Activated CD4-positive, CD25-positive, alpha-beta regulatory T cell treated with anti-CD3 and anti-CD28 coated beads, Interleukin-2, amount 50 U/mL, for 24 hours (primary cell): ENCODE measurements around the gene ABCG1.
A peak's percentile ranks its signal among the peaks of the same experiment; 100 is the strongest.

Source experiments
- ATAC-seq, 2 donors: fragments of 150-1000 bp; cut with Tn5 transposase; one replicate each; pipeline ENCODE4 v1.10.0; 2021; ENCODE audit warnings: mild to moderate bottlenecking in 1 of 2, moderate library complexity in 1 of 2

The ABCG1 gene

DNA sequence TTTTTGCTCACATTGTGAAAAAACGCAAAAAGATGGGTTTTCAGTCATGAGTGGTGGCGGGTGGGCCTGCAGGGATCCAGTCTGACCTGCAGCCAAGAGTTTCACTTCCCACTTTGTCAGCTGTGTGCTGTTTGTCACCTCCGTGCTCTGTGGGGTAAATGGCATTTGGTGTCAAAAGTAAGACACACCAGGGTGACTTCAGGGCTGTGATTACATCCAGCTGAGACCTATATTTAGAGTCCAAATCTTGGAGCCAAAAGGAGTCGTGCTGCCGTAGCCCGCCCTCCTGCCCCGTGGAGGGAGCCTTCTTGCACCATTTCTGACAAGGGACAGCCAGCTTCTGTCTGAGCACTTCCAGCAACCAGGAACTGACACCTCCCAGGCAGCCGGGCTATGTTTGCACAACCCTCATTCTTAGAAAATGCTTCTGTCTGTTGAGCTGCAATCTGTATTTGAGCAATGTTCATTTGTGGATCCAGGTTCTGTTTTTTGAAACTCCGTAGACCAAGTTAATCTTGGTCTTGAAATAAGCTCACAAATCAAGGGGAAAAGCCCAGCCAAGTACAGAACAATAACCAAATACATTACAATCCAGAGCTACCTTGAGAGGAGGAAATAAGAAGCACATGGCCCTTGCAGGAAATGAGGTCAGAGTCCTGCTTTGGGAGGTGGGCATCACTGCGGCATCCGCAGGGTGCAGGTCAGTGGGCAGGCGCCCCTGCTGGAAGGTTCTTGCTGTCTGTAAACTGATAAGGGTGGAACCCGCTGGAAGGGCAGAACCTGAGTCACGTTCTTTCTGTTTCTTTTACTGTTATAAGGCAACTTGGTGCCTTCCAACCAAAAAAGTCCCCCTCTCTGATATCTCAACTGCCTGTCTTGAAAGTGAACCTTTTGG, 14.4 kb downstream of the ABCG1 start:
- peak; percentile 72 to 80 for ATAC-seq

GRCh38 chr21:42234041-42234440, 15.1 kb downstream of the ABCG1 start:
- no peak for ATAC-seq

DNA sequence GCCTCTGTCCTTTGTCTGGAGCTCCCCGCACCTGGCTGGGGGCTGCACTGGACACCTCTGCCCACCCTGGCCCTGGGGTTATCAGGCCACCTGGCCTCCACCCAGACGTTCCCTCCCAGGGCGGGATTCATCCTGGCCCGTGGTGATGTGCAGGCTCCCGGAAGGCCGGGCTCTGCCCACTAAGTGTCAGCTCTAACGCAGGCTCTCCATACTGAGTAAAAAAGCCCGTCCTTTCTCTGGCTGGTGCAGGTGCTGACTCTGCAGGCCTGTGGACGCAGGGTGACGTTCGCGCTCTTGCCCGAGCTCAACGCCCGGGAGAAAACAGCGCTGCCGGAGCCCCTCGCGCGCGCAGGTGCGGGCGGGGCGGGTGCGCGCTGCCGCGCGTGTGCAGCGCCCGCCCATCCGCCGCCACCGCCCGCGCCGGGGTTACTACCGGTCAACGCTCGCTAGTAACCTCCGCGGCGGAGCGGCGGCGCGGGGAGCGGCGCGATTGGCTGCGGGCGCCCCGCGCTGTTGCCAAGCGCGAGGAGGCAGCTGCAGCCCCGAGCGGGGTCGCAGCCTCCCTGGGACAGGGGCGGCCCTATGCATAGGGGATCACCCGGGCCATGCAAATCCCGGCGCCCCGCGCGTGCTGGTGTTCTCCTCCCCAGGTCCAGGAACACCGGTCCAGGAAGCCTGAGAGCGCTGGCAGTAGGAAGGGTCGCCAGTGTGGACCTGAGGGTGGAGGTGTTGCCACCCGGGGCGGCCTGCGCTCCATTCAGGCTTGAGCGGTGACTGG, 15.7 kb downstream of the ABCG1 start:
- ATAC-seq, result peak; percentile 51 to 53

DNA sequence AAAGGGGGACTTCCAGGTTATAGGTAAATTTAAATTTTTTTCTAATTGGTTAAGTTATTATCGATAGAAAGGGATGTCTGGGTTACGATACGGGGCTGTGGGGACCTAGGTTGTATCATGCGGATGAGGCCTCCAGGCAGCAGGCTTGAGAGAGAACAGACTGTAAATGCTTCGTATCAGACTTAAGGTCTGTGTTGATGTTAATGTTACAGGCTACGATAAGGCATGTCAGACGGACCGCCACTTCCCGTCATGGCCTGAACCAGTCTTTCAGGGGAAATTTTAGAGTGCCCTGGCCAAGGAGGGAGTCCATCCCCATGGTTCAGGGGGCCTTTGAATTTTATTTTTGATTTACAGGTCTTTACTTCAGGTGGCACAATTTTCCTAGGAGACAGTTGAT, 16.7 kb downstream of the ABCG1 start:
- ATAC-seq, result no peak

- ATAC-seq, result no peak
These were observed 17.1 kb downstream of the ABCG1 start for GRCh38 chr21:42236014-42236413.

GRCh38 chr21:42236693-42237092, 17.8 kb downstream of the ABCG1 start:
- ATAC-seq, result no peak

GRCh38 chr21:42237161-42237560, 18.2 kb downstream of the ABCG1 start:
- no peak for ATAC-seq

- ATAC-seq, result peak; percentile 13 to 14
These were observed 18.6 kb downstream of the ABCG1 start for GRCh38 chr21:42237577-42237976.

DNA sequence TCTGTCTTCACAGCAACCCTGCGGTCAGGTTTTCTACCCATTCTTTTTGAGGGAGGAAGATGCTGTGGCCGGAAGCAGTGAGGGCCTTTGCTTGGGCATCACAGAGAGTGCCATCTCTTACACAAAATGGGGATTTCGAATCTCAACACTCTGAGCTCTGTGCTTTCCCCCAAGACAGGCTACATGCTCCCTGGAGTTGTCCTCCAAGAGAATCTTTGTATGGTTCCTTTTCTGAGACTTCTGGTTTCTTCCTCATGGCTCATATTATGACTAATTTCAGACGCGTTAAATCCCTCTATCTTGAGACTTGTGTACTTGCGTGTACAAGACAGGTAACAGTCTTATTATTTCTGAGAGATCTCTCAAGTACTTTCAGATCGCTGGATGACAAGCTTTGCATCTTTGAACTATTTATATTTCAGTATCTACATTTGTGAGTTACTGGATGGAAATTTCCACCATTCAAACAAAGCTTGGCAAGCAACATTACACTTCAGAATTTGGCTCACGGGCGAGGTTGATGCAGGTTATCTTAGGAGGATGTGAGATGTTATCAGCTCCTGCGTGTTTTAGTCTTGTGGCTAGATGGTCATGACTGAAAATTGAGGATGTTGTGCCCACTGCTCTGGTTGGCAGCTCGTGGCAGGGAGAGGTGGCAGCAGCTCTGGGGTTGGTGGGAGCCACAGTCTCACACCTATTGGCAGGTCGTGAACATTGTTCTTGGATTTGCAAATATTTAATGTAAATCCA, 19.4 kb downstream of the ABCG1 start:
- peak; percentile 31 to 35 for ATAC-seq

DNA sequence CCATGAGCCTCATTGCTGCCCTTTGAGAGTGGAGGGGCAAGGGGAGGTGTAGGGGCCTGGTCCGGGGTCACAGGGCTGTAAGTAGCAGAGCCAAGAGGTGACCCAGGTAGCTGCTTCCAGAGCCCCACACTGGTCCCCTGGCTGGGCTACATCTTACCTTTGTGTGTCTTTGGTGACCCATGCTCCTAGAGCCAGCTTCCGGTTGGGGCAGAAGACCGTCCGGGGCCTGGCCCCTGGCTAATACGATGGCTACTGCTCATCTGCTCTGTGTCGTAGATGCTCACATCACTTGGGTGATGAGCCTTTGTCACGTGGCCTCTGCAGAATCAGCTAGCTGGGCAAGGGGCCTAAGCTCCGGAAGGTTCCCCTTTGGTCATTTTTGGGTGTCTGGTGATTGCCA, 20.6 kb downstream of the ABCG1 start:
- ATAC-seq, result no peak

DNA sequence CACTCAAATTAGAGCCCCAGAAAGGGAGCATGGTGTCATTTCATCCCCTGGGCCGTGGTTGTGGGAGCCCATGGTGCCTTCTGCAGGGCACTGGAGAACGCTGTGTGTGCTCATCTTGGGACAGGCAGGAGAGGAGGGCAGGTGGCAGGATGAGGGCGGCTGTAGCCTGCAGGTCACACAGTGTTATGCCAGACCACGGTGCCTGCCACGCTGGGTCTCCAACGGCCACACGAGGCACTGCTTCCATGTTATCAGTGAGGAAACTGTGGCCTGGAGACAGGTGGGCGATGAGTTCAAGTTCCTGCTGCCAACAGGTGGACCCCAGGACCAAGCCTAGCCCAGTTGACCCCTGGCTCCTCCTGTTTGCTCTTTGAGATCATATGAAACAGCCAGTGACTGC, 21.0 kb downstream of the ABCG1 start:
- ATAC-seq, result no peak

DNA sequence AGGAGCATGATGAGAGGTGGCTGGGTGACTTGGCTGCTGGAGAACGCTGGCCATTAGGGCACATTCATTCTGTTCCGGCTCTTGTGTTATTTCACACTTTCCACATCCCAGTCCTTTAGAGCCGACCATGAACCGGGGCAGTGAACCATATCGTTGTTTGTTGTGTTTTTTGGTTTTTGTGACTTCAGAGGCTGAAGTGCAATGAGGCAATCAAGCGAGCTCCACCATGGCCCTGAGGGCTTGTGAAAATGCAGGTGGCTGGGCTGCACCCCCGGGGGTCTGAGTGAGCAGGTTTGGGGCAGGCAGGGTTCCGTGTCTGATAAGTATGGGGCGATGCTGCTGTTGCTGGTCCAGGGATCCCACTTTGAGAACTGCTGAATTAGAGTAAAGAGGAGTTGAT, 23.7 kb downstream of the ABCG1 start:
- no peak for ATAC-seq

DNA sequence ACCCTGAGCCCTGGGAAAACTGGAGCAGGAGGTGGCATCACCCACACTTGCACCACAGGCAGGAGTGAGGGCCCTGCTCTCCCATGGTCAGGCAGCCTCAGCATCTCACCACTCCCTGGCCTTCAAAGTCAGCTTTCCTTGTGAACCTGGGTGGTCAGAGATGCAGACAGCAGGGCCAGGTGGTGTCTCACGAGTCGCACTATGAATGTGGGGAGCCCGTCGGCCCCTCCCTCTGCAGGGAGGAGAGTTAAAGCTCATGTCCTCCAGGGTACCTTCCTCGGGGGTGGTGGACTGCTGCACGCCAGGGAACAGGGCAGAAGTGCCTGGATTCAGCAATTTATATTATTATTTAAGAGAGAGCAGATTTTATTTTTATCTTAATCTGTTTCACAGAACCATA, 24.1 kb downstream of the ABCG1 start:
- ATAC-seq, result no peak

- no peak for ATAC-seq
These were observed 26.6 kb downstream of the ABCG1 start for GRCh38 chr21:42245331-42246193.

DNA sequence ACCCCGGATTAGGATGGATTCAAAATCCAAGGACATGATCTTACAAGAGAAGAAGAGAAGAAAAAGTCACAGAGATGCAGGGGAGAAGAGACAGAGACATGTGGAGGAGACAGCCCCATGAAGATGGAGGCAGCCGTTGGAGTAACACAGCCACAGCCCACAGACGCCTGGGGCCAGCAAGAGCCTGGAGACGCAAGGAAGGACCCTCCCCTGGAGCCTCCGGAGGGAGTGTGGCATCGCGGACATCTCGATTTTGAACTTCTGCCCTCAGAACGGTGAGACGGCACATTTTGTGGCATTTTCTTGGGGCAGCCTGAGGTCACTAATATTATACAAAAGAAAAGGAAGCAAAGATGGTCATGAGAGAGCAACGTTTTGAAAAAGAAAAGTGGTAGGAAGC, 28.8 kb downstream of the ABCG1 start:
- ATAC-seq, result no peak

DNA sequence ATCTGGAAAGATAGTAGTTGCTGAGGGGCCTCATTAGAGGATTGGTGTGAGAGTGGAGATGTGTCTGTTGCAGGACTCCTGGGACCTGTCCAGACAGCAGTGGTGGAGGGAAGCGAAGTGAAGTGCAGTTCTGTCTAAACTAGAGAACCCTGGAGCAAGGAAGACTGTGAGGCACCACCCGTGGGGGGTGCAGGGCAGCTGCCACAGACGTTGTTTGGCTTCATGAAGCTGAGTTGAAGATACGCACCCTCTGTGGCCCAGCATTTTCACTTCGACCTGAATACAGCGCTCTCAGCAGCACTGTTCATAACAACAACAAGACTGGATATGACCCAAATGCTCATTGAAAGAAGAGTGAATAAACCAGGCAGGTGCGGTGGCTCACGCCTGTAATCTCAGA, 29.3 kb downstream of the ABCG1 start:
- no peak for ATAC-seq

GRCh38 chr21:42248783-42249597, 30.1 kb downstream of the ABCG1 start:
- ATAC-seq, result no peak

DNA sequence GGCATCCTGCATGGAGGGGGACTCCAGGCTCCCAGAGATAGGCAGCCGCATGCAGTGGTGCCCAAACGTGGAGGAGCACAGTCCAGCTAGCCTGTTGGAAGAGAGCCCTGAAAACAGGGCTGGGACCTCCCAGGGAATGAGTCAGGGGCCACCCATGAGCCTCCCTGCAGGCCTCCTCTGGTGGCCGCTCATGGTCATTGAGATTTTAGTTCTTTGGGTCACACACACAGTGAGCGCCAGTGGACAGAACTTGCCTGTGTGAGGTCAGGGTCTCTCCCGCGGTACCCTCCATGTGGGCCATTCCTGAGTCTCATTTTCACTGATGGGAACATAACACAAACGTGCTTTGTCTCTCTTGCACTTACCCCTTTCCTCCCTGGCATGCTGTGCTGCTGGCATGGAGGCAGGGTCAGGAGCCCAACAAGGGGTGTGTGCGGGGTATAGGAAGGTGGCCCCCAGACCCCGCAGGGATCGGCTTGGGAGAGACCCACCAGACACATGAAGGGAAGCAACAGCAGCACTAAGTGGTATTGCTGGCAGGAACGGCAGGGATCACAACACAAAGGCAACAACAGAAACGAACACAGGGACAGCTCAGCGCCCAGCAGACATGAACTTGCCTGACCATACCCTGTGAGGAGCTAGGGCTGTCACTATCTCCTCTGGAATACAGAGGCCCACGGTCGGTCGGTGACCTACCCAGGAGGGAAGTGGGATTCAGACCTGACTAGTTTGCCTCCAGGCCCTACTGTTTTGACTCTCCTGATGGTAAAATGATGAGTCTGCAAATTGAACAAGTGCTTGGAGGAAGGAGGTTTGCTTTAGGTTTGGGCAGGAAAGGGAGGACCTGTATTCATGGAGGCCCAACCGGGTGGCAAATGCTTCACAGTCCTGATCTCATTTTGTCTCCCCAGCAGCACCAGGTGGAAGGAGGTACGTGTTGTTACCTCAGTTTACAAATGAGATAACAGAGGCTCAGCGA, 31.8 kb downstream of the ABCG1 start:
- ATAC-seq, result no peak

DNA sequence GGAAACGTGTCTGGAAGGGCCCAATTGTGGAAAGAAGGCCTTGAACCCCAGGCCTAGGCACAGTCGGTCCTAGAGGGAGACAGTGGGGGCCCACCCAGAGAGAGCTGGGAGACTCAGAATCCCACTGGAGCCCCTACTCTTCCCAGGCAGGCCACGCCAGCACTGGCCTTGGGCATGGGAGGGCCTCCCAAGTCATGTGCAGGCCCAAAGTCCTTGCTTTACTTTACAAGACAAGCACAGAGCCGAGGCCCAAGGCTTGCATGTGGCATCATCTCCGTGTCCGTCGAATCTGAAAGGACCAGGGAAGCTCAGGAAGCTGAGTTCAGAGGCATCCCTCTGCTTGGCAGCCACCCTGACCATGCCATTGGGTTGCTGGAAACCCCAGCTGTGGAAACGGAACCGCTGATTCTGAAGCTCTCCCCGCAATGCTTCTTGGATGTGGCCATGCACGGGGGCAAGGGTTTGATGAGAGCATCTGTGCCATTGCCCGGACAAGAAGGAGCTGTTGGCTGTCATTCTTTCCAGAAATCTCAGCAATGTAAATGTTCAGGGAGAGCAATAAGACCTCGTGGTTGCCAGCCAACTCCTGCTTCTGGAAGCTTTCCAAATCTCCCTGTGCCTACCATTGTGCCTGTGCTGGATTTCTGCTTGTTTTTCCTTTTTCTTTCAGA, 32.8 kb downstream of the ABCG1 start:
- ATAC-seq, result no peak

DNA sequence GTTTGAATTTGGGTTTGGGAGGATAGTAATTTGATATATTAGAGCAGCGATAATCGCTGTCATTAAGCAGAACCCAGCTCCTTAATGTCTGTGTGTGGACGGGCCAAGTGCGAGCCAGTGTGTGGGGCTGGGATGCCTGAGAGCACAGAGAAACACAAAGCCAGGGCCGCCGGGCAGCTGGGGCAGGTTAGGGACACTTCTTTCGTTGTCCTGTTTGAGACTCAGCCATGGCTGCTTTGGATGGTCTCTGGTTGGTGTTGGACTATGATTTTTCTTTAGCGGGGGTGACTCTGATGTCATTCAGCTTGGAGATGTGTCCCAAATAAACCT, 33.4 kb downstream of the ABCG1 start:
- ATAC-seq, result no peak
